HG03025 (cell line): ENCODE results near the gene MCM9.

Experiments used
- ATAC-seq: cut with Tn5 transposase; IDR thresholded peaks from one replicate; pipeline ENCODE4 v1.9.1; 2021; ENCODE audit warnings: mild to moderate bottlenecking, moderate library complexity; ENCODE audit not compliant: unreplicated experiment, low FRiP score

MCM9 gene

GRCh38 chr6:118934461-118935330, at the start of gene MCM9:
MCM9 (minus strand) TSS chr6:118935159; CDS start chr6:118931723, 3,436 bp downstream.
- peak; percentile 95 for ATAC-seq

- ATAC-seq, result no peak
Measured at GRCh38 chr6:118984342-118984741, 49.4 kb upstream of the MCM9 start.

GRCh38 chr6:118982575-118982911, 47.6 kb upstream of the MCM9 start:
- ATAC-seq, result no peak

- ATAC-seq, result no peak
Measured at GRCh38 chr6:118981884-118982574, 47.1 kb upstream of the MCM9 start.

GRCh38 chr6:118980063-118980462, 45.1 kb upstream of the MCM9 start:
- no peak for ATAC-seq

GRCh38 chr6:118974790-118975189, 39.8 kb upstream of the MCM9 start:
- no peak for ATAC-seq

GRCh38 chr6:118971682-118972081, 36.7 kb upstream of the MCM9 start:
- ATAC-seq, result no peak

GRCh38 chr6:118970866-118971265, 35.9 kb upstream of the MCM9 start:
- no peak for ATAC-seq

- ATAC-seq, result no peak
Measured at GRCh38 chr6:118968416-118968815, 33.5 kb upstream of the MCM9 start.

GRCh38 chr6:118967239-118967638, 32.3 kb upstream of the MCM9 start:
- ATAC-seq, result no peak

GRCh38 chr6:118965843-118966370, 30.9 kb upstream of the MCM9 start:
- ATAC-seq, result no peak

GRCh38 chr6:118965371-118965770, 30.4 kb upstream of the MCM9 start:
- no peak for ATAC-seq

- ATAC-seq, result no peak
Measured at GRCh38 chr6:118963003-118963402, 28.0 kb upstream of the MCM9 start.

- ATAC-seq, result no peak
Measured at GRCh38 chr6:118959903-118960302, 24.9 kb upstream of the MCM9 start.

- ATAC-seq, result no peak
Measured at GRCh38 chr6:118953391-118953790, 18.4 kb upstream of the MCM9 start.

- ATAC-seq, result no peak
Measured at GRCh38 chr6:118952683-118953082, 17.7 kb upstream of the MCM9 start.

GRCh38 chr6:118945217-118945616, 10.3 kb upstream of the MCM9 start:
- ATAC-seq, result no peak

- no peak for ATAC-seq
Measured at GRCh38 chr6:118940770-118941169, 5.8 kb upstream of the MCM9 start.

GRCh38 chr6:118939683-118940082, 4.7 kb upstream of the MCM9 start:
- no peak for ATAC-seq

- ATAC-seq, result no peak
Measured at GRCh38 chr6:118935978-118936703, 1.2 kb upstream of the MCM9 start.

GRCh38 chr6:118935331-118935668, 341 bp upstream of the MCM9 start:
- no peak for ATAC-seq
